HG02938 (cell line): ENCODE results near the gene SERF2.
"Not testable (repeated sequence)": the region's sequence is repeated elsewhere in the genome, so short reads cannot be mapped to it uniquely, and the experiment has no call there.

ENCODE experiments used
- ATAC-seq: cut with Tn5 transposase; IDR thresholded peaks from one replicate; pipeline ENCODE4 v1.9.1; 2021; ENCODE audit warnings: mild to moderate bottlenecking, moderate library complexity; ENCODE audit not compliant: unreplicated experiment

Gene SERF2

GRCh38 chr15:43793647-43794046, 1.5 kb downstream of the SERF2 start:
- ATAC-seq: no peak

- ATAC-seq: no peak
These were observed 2.3 kb downstream of the SERF2 start for GRCh38 chr15:43794269-43795037.

- ATAC-seq: no peak
These were observed 3.1 kb downstream of the SERF2 start for GRCh38 chr15:43795197-43795596.

- ATAC-seq: no peak
These were observed 3.9 kb downstream of the SERF2 start for GRCh38 chr15:43795997-43796396.

- ATAC-seq: no peak
These were observed 4.4 kb downstream of the SERF2 start for GRCh38 chr15:43796566-43796965.

GRCh38 chr15:43799209-43799944, 7.3 kb downstream of the SERF2 start:
- no peak for ATAC-seq

GRCh38 chr15:43799945-43800285, 7.8 kb downstream of the SERF2 start, which contains the start of gene SERINC4:
Gene SERINC4, minus strand, starts transcription at chr15:43800220. Its CDS starts 234 bp downstream, at chr15:43799986.
- ATAC-seq: no peak

GRCh38 chr15:43800286-43801141, 8.4 kb downstream of the SERF2 start, which contains the start of gene HYPK:
Gene HYPK, plus strand, starts transcription at chr15:43800599. Its CDS starts 24 bp downstream, at chr15:43800623.
- peak; percentile 79 for ATAC-seq

GRCh38 chr15:43802676-43803075, 10.6 kb downstream of the SERF2 start:
- ATAC-seq: not testable (repeated sequence)

GRCh38 chr15:43808435-43808950, 16.4 kb downstream of the SERF2 start:
- ATAC-seq: no peak

GRCh38 chr15:43808960-43809678, 17.0 kb downstream of the SERF2 start:
- ATAC-seq: peak; percentile 65

- ATAC-seq: not testable (repeated sequence)
These were observed 22.9 kb downstream of the SERF2 start for GRCh38 chr15:43815064-43815463.

GRCh38 chr15:43821505-43821904, 29.4 kb downstream of the SERF2 start:
- ATAC-seq: no peak

- ATAC-seq: peak; percentile 73
These were observed 32.5 kb downstream of the SERF2 start, which contains the start of gene MFAP1 for GRCh38 chr15:43824302-43825246. Gene MFAP1, minus strand, starts transcription at chr15:43824690. Its CDS starts 121 bp downstream, at chr15:43824569.

GRCh38 chr15:43825305-43825704, 33.2 kb downstream of the SERF2 start:
- not testable (repeated sequence) for ATAC-seq

GRCh38 chr15:43826029-43826507, 33.9 kb downstream of the SERF2 start:
- no peak for ATAC-seq

GRCh38 chr15:43826508-43827341, 34.6 kb downstream of the SERF2 start, which contains the start of gene WDR76:
Gene WDR76, plus strand, starts transcription at chr15:43827002. Its CDS starts 31 bp downstream, at chr15:43827033.
- no peak for ATAC-seq
